Endothelial cell of umbilical vein (primary cell): ENCODE results near the gene PINK1. TPM values are rescaled to one million over a fixed set of nuclear protein-coding genes. Genes with fewer than 3 reads are reported as not detected.

Source experiments
- BruUV-seq: library from RNA; stranded (reverse); fragments of 400-500 nt; replicated peaks from 2 replicates; lab custom pipeline; 2021; lab: Mats Ljungman, UMichigan
- CTCF ChIA-PET: fragments of 300-600, 350-600 bp; sonication (Branson Sonifier 250); formaldehyde crosslinking; loops from one replicate; lab custom pipeline; 2021; ENCODE audit warnings: antibody characterized with exemption, inconsistent platforms; lab: Charles Lee
- POLR2A ChIA-PET: fragments of 300-600, 350-600 bp; sonication (Branson Sonifier 250); formaldehyde crosslinking; loops from one replicate; lab custom pipeline; 2021; ENCODE audit warnings: antibody characterized with exemption, inconsistent platforms; lab: Charles Lee
- DNase-seq: peaks from one replicate; pipeline ENCODE4 v3.0.0-alpha.2; 2011; ENCODE audit warnings: low read depth, low spot score
- FAIRE-seq: peaks from 2 replicates; lab custom pipeline; 2011; peaks lifted over from hg19 to GRCh38; lab: Jason Lieb, UNC
- H2AFZ ChIP-seq: 2 replicates; pipeline ENCODE4 v1.6.0; 2012; ENCODE audit warnings: low read depth, low read length, control low read depth, inconsistent platforms
- H3K27ac ChIP-seq: 2 replicates; pipeline ENCODE4 v1.5.1; 2011; ENCODE audit warnings: low read depth, mild to moderate bottlenecking, control low read depth, low read length, moderate library complexity; ENCODE audit not compliant: insufficient read depth
- H3K27me3 ChIP-seq, 2 experiments: 2 replicates each; pipeline versions ENCODE4 v1.6.0 to v1.6.1; 2011; ENCODE audit warnings: low read length in 2 of 2, mixed read lengths in 1 of 2; ENCODE audit not compliant: control insufficient read depth in 2 of 2, insufficient read depth in 2 of 2
- H3K36me3 ChIP-seq, 2 experiments: 2 replicates in 1 of 2; 3 replicates in 1 of 2; pipeline ENCODE4 v1.5.1; 2011; ENCODE audit warnings: low read length in 2 of 2, mild to moderate bottlenecking in 1 of 2, moderate library complexity in 1 of 2; ENCODE audit not compliant: control insufficient read depth in 2 of 2, insufficient read depth in 2 of 2; ENCODE audit errors: extremely low read depth in 1 of 2
- H3K4me1 ChIP-seq: 3 replicates; pipeline ENCODE4 v1.5.1; 2011; ENCODE audit warnings: mild to moderate bottlenecking, low read length; ENCODE audit not compliant: control insufficient read depth, insufficient read depth; ENCODE audit errors: extremely low read depth
- H3K4me2 ChIP-seq: 2 replicates; pipeline ENCODE4 v1.6.1; 2011; ENCODE audit warnings: low read length, control low read depth, mixed read lengths; ENCODE audit not compliant: insufficient read depth
- H3K4me3 ChIP-seq, 3 experiments: fragments of 200-600 bp in 1 of 3; sonication (generic), shearing (Covaris generic) in 1 of 3; replicated peaks in 1 of 3; 2 replicates each; pipeline ENCODE4 v1.5.1; 2011 to 2016; ENCODE audit warnings: control low read depth in 3 of 3, low read length in 3 of 3, mild to moderate bottlenecking in 2 of 3, inconsistent platforms in 1 of 3, low read depth in 1 of 3, moderate library complexity in 1 of 3; ENCODE audit not compliant: insufficient read depth in 1 of 3
- H3K79me2 ChIP-seq: 2 replicates; pipeline ENCODE4 v1.6.0; 2012; ENCODE audit warnings: low read length, inconsistent platforms; ENCODE audit not compliant: control insufficient read depth, insufficient read depth
- H3K9ac ChIP-seq: replicated peaks from 2 replicates; pipeline ENCODE3; 2011; ENCODE audit warnings: low read length, control low read depth; ENCODE audit not compliant: insufficient read depth; ENCODE audit errors: extremely low read depth
- H3K9me1 ChIP-seq: replicated peaks from 3 replicates; pipeline ENCODE4 v1.6.0; 2011; ENCODE audit warnings: mild to moderate bottlenecking, low read length; ENCODE audit not compliant: control insufficient read depth, insufficient read depth; ENCODE audit errors: extremely low read depth
- H3K9me3 ChIP-seq: replicated peaks from 2 replicates; pipeline ENCODE4 v1.5.1; 2012; ENCODE audit warnings: low read length, inconsistent platforms; ENCODE audit not compliant: control insufficient read depth, insufficient read depth
- H4K20me1 ChIP-seq: replicated peaks from 2 replicates; pipeline ENCODE3; 2011; ENCODE audit warnings: mild to moderate bottlenecking, low read length; ENCODE audit not compliant: control insufficient read depth, insufficient read depth; ENCODE audit errors: extremely low read depth
- EZH2 ChIP-seq: IDR thresholded peaks from 2 replicates; pipeline ENCODE4 v1.6.1; 2012; ENCODE audit warnings: borderline replicate concordance, low read depth, mild to moderate bottlenecking, moderate library complexity, low read length, inconsistent platforms; ENCODE audit not compliant: severe bottlenecking
- FOS ChIP-seq: IDR thresholded peaks from 2 replicates; pipeline ENCODE4 v1.6.1; 2011; ENCODE audit warnings: mild to moderate bottlenecking, low read length, moderate library complexity, borderline replicate concordance; ENCODE audit not compliant: insufficient read depth
- GATA2 ChIP-seq: IDR thresholded peaks from 2 replicates; pipeline ENCODE4 v1.7.0; 2011; ENCODE audit warnings: low read depth, mild to moderate bottlenecking, moderate library complexity, mixed read lengths, low read length; ENCODE audit not compliant: insufficient read length, insufficient read depth
- JUN ChIP-seq: IDR thresholded peaks from 2 replicates; pipeline ENCODE4 v1.6.1; 2011; ENCODE audit warnings: borderline replicate concordance, low read depth; ENCODE audit not compliant: insufficient read length, insufficient read depth
- MYC ChIP-seq: IDR thresholded peaks from one replicate; pipeline ENCODE4 v1.6.1; 2011; ENCODE audit warnings: mild to moderate bottlenecking, low read depth, low read length
- POLR2AphosphoS5 ChIP-seq: IDR thresholded peaks from 2 replicates; pipeline ENCODE4 v1.6.1; 2012; ENCODE audit warnings: low read depth, mild to moderate bottlenecking, control low read depth, low read length, moderate library complexity; ENCODE audit not compliant: insufficient read depth
- dilution Hi-C: fragments of 300-500 bp; cut with MboI; formaldehyde crosslinking; loops from one replicate; pipeline ENCODE4 v1.15.0; 2019; ENCODE audit warnings: low sequenced_read_pairs; ENCODE audit not compliant: extremely low pct_ligation_motif_present
- intact Hi-C: fragments of 100-400 bp; cut with micrococcal nuclease; formaldehyde crosslinking; loops from one replicate; pipeline ENCODE4 v1.10.0; 2022
- polyA plus RNA-seq, 4 experiments: library from polyadenylated mRNA; depleted of rRNA in 3 of 4; stranded (reverse) in 3 of 4; unstranded in 1 of 4; fragments of >200 nt; gene quantifications; 2 replicates each; pipeline versions ENCODE4 v1.2.1 to v1.2.3, GENCODE V29; 2011 to 2012; ENCODE audit warnings: missing spikeins in 1 of 4
- total RNA-seq: library from RNA; stranded (reverse); gene quantifications from 2 replicates; pipeline ENCODE4 v1.2.3, GENCODE V29; 2021
- TF ChIP-seq, protein P1 (sequence below): IDR thresholded peaks from 2 replicates; pipeline ENCODE4 v1.6.1; 2011; ENCODE audit not compliant: insufficient read depth, insufficient read length
- TF ChIP-seq, protein P2 (sequence below), 2 donors: IDR thresholded peaks; 1 replicate in 1 of 2; 2 replicates in 1 of 2; pipeline ENCODE4 v1.5.1; 2011; ENCODE audit warnings: low read length in 2 of 2, mild to moderate bottlenecking in 2 of 2, moderate library complexity in 2 of 2, control low read depth in 1 of 2, inconsistent platforms in 1 of 2, low read depth in 1 of 2; ENCODE audit not compliant: insufficient read depth in 1 of 2; ENCODE audit errors: extremely low read depth in 1 of 2

The PINK1 gene
- total and polyA plus RNA-seq, 2 donors (not counting 3 experiments of a cell fraction or from before 2014, with no cell fraction given), result 27.3 to 27.9 TPM

DNA sequence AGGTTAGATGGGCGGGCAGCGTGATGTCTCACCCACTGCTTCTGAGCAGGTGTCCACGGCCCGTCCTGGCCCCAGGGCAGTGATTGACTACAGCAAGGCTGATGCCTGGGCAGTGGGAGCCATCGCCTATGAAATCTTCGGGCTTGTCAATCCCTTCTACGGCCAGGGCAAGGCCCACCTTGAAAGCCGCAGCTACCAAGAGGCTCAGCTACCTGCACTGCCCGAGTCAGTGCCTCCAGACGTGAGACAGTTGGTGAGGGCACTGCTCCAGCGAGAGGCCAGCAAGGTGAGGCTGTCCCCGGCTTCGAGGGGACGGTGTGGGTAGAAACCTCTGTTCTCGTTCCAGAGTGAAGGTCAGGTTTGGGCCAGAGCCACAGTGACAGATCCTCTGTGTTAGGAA, 15.7 kb downstream of the PINK1 start:
- dilution Hi-C loops (no loop called here), intact Hi-C loops (no loop called here)
- H3K27me3 ChIP-seq, result no peaks in the 10 kb centered on the region
- no peaks in the 10 kb centered on the region for H3K9me3 ChIP-seq
- no peaks in the 10 kb centered on the region for H4K20me1 ChIP-seq
- no peak for FAIRE-seq
- no peak overlapping the region for H3K4me2 ChIP-seq
- H3K79me2 ChIP-seq, result no peaks in the 10 kb centered on the region
- CTCF ChIA-PET, result no interaction called here
- no peak overlapping the region for H3K27ac ChIP-seq
- no peak for TF ChIP-seq GATA2
- no peak for TF ChIP-seq JUN
- TF ChIP-seq, protein P1, sequence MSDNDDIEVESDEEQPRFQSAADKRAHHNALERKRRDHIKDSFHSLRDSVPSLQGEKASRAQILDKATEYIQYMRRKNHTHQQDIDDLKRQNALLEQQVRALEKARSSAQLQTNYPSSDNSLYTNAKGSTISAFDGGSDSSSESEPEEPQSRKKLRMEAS, result no peak
- no peak for TF ChIP-seq FOS
- TF ChIP-seq MYC, result no peak
- no peak for TF ChIP-seq POLR2AphosphoS5
- TF ChIP-seq, protein P2, sequence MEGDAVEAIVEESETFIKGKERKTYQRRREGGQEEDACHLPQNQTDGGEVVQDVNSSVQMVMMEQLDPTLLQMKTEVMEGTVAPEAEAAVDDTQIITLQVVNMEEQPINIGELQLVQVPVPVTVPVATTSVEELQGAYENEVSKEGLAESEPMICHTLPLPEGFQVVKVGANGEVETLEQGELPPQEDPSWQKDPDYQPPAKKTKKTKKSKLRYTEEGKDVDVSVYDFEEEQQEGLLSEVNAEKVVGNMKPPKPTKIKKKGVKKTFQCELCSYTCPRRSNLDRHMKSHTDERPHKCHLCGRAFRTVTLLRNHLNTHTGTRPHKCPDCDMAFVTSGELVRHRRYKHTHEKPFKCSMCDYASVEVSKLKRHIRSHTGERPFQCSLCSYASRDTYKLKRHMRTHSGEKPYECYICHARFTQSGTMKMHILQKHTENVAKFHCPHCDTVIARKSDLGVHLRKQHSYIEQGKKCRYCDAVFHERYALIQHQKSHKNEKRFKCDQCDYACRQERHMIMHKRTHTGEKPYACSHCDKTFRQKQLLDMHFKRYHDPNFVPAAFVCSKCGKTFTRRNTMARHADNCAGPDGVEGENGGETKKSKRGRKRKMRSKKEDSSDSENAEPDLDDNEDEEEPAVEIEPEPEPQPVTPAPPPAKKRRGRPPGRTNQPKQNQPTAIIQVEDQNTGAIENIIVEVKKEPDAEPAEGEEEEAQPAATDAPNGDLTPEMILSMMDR (IDR thresholded peaks at IDR 0.05; ENCODE audit: extremely low read depth in 1 of 2, insufficient read depth in 1 of 2, low read depth in 1 of 2, low read length in 2 of 2), result no peak
- TF ChIP-seq EZH2, result no peak
- H3K9me1 ChIP-seq, result no peaks in the 10 kb centered on the region
- no peak overlapping the region for H2AFZ ChIP-seq
- POLR2A ChIA-PET, result no interaction called here
- no peak overlapping the region for H3K4me3 ChIP-seq
- peaks cover 13 to 50% of the 10 kb centered on the region in 2 experiments for H3K36me3 ChIP-seq
- DNase-seq, result no peak
- no peaks in the 10 kb centered on the region for H3K4me1 ChIP-seq
- BruUV-seq, result no TSS peak
- H3K9ac ChIP-seq, result no peak overlapping the region
